Stimulated activated CD4-positive, alpha-beta T cell treated with anti-CD3 and anti-CD28 coated beads, Interleukin-1b, Interleukin-23, amount 100 ng/mL, for 1 hour (primary cell): ENCODE results near the gene RINT1.
"Not testable (repeated sequence)": the region's sequence is repeated elsewhere in the genome, so short reads cannot be mapped to it uniquely, and the experiment has no call there.

Experiments
- DNase-seq, 2 donors: peaks; one replicate each; pipeline ENCODE4 v3.0.0-alpha.2; 2020; ENCODE audit warnings: low read depth in 2 of 2

Gene RINT1

GRCh38 chr7:105532709-105533460, 884 bp downstream of the RINT1 start:
- no peak for DNase-seq

- no peak for DNase-seq
Measured at GRCh38 chr7:105538339-105538738, 6.3 kb downstream of the RINT1 start.

- DNase-seq = no peak
Measured at GRCh38 chr7:105559926-105560325, 27.9 kb downstream of the RINT1 start.

- no peak for DNase-seq
Measured at GRCh38 chr7:105565190-105565589, 33.2 kb downstream of the RINT1 start.

- no peak for DNase-seq
Measured at GRCh38 chr7:105567024-105567423, 35.0 kb downstream of the RINT1 start.

- DNase-seq = no peak
Measured at GRCh38 chr7:105567821-105568220, 35.8 kb downstream of the RINT1 start.

- no peak for DNase-seq
Measured at GRCh38 chr7:105571891-105572290, 39.9 kb downstream of the RINT1 start.

GRCh38 chr7:105577251-105577650, 45.2 kb downstream of the RINT1 start:
- DNase-seq = no peak

GRCh38 chr7:105578496-105578895, 46.5 kb downstream of the RINT1 start:
- no peak for DNase-seq

GRCh38 chr7:105580022-105580740, 48.2 kb downstream of the RINT1 start:
- no peak for DNase-seq

- DNase-seq = no peak
Measured at GRCh38 chr7:105581066-105581811, 49.2 kb downstream of the RINT1 start, which contains the start of gene EFCAB10. TSS of gene EFCAB10 (minus strand) at chr7:105581493. CDS start at chr7:105581463, 30 bp downstream.

GRCh38 chr7:105583061-105583460, 51.1 kb downstream of the RINT1 start:
- DNase-seq = no peak

GRCh38 chr7:105584165-105584564, 52.2 kb downstream of the RINT1 start:
- no peak for DNase-seq

GRCh38 chr7:105585850-105586500, 54.0 kb downstream of the RINT1 start:
- DNase-seq = no peak

- DNase-seq = no peak
Measured at GRCh38 chr7:105587909-105588635, 56.1 kb downstream of the RINT1 start.

- DNase-seq = no peak
Measured at GRCh38 chr7:105589356-105590077, 57.5 kb downstream of the RINT1 start.

- no peak for DNase-seq
Measured at GRCh38 chr7:105590793-105591192, 58.8 kb downstream of the RINT1 start.

- DNase-seq = no peak
Measured at GRCh38 chr7:105591522-105591921, 59.5 kb downstream of the RINT1 start.

- no peak for DNase-seq
Measured at GRCh38 chr7:105594034-105594433, 62.0 kb downstream of the RINT1 start.

GRCh38 chr7:105596866-105597265, 64.9 kb downstream of the RINT1 start:
- DNase-seq = no peak

GRCh38 chr7:105599080-105599479, 67.1 kb downstream of the RINT1 start:
- DNase-seq = not testable (repeated sequence)
